ENCODE measurements around the gene CTXND2.

DNA sequence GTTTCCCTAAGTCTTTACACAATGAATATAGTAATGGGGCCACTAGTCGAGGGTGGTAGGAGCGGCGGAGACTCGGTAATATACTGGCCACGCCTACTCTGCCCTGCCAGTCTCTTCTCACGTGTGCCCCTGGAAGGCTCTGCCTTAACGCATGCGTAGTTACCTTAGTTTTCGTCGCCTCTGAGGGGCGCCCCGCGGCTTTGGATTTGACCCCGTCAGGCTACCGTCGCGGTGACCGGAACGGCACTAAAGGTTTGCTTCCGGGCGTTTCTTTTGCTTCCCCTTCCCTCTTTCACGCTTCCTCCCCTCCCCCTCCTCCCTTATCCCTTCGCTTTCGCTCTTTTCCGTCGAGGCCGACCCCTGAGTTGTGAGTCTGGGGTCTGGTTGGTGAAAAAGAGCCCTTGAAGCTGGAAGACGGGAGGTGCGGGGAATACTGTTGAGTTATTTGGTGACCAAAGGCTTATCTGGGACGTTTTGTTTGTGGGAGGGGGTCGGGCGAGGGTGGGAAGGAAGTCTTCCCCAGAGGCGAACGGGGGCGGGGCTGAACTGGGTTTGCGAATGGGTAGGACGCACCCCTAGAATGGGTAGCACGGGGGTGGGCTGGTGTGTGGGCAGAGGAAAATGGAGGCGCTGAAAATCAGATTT is 39.3 kb downstream of the CTXND2 start, which contains the start of gene SETDB1:
- TF ChIP-seq EZH2 (IDR thresholded peaks at IDR 0.05; ENCODE audit: borderline replicate concordance) (no peak), CTCF (IDR thresholded peaks at IDR 0.05; ENCODE audit: poor library complexity) (no peak), EZH2phosphoT487 (IDR thresholded peaks at IDR 0.05; ENCODE audit: low read depth, severe bottlenecking, unreplicated experiment) (no peak)

Measured in hepatocyte (in vitro differentiated cells).